HG02885 (cell line): ENCODE results near the gene HOXD13.

Source experiments
- ATAC-seq: cut with Tn5 transposase; IDR thresholded peaks from one replicate; pipeline ENCODE4 v1.9.1; 2021; ENCODE audit warnings: mild to moderate bottlenecking; ENCODE audit not compliant: unreplicated experiment, poor library complexity

Gene HOXD13

DNA sequence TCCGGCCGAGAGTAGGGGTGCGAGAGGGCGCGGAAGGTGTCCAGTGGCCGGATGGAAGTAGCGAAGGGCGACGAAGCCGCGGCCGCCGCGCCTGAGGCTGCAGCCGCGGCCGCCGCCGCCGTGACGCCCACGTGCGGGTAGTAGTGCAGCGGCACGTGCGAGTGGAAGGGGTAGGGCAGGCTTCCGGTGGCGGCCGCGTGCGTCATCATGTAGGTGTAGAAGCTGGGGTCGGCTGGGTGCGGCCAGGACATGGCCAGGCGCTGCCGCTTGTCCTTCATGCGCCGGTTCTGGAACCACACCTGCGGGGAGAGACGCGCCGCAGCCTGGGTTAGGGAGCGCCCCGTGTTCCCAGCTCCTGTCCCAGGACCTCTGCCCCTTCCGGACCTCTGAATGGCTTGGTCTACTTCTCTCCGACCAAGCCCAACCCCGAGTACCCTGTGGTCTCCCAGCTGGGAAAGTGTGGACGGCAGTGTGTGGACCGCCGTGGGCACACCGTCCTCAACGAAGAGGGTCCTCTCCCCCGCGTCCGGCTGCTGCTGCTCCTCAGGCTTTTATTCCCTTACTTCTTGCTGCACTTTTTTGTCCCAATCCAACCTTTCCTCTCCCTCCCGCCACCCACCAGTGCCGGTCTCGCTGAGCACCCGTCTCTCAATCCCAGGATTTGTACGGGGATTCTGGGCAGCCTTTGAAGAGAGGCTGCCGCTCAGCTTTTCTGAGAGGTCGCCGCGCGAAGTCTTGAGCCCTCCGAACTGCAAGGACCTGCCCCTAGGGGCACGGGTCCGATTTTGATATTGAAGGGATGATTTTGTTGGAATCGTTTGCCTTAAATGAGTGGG is 11.8 kb upstream of the HOXD13 start:
- ATAC-seq = no peak

DNA sequence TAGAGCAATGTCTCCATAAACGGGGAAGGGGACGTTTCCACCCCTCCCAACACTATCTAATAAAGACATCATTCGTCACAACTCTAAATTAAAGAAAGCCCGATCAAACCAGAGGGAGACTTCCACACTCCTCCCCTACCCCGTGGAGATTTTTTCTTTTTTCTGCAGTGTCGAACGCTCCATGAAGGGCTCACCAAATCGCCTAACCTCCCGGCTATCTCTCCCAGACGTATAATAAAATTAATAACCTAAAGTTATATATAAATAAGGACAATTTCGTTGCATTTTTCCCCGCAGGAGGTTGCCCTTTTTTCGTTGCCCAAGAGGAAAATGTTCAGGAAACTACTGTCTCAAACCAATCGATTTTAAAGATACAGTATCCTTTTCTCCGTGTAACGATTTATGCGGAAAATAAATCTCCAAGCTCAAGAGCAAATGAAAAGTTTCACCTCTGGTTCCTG is 11.1 kb upstream of the HOXD13 start:
- ATAC-seq = no peak

DNA sequence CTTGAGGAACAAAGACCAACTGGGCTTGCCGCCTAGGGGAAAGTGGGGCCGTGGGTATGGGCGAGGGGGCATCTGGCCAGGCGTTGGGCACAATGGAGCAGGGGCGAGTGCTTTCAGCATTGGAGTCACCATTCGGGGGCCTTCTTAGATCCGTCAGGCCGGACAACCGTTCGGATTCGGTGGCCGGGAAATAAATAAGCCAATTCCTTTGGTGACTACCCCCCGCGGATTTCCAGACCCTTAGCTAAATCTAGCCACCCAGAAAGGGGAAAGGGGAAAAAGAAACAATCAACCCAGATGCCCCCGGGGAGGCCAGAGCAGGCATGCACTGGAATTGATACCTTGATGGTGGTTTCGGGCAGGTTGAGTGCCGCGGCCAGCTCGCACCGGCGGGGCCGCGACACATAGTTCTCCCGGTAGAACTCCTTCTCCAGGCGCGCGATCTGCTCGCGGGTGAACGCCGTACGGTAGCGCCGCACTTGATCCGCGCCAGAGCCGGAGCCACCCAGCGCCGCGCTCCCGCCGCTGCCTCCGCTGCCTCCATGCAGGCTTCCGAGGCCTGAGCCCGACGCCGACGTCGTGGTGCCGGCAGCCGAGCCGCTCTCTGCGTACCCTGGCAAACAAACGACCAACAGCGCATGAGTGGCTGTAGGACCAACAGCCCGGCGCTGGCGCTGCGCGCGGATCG is 10.5 kb upstream of the HOXD13 start:
- ATAC-seq = no peak

DNA sequence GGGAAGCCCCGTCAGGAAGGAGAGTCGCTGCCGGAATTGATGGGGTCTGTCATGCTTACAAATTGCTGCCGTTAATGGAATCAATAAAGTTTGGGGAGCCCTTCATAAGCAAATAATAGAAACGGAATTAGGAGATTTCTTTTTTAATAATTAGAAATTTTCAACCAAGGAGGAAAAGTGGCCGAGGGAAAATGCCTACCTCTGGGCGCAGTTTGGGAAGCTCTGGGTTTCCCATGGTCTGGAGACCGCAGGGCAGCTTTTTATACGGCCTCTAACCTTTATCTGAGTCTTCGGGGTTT is 10.0 kb upstream of the HOXD13 start:
- ATAC-seq = no peak

DNA sequence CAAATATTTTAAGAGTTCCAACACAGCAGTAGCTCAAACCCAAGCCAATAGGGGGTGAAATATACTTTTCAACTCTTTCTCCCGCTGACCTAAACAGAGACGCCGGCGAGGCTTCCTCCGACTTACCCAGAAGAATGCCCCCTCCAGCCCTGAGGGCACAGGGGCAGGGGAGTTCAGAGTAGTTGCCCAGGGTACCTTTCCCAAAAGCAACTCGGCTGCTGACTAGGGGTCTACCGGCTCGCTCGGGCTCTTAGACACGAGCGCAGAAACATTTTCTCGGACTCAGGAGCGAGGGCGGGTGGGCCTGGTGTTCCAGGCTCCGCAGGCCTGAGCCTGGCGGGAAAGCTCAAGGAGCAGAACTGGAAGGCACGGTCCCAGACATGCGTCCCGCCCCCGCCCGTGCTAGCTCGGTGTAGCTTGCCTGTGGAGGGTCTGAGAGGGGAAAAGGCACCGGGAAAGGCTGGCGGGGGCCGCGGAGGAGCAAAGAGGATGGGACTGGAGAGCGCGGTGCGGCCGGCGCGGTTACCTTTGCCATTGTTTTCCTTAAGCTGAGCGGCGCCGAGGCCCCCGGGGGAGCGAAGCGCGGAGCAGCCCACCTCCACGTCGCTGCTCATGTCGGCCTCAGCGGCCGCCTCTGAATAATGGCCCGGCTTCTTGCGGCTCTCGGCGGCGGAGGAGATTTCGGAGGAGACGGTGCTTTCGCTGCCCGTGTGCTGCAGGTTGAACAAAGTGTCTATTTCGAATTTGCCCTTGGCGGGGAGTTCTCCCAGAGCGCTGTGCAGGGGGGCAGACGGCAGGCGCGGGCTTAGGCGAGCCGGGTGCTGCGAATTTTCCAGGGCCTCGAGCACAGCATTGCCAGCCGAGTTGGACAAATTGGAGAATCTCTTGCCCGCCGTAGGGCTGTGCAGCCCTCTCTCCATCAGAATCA is 9.4 kb upstream of the HOXD13 start:
- no peak for ATAC-seq

DNA sequence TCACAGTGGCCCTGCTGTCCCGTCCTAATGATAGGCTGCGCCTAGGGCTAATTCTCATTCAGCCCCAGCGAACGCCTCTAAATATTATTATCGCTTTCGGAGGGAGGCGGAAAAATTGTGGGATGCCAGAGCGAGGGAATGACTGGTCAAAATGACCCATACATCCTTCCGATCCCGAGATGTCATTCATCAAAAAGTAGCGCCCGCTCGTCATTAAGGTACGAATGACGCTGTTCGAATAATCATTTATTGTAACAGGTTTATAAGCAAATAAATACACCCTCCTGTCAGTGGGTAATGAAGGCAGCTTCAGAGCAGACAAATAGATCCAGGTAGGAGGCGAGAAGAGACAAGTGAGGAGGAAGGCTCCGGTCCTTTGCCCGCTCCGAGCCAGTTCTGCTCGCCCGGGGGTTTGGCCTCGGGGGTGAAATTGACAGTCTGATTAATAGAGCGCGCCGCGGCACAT is 8.7 kb upstream of the HOXD13 start, which contains the start of gene EVX2:
EVX2 (minus strand) TSS at position 167 of the 466 bp plus-strand sequence. CDS start 186 bp downstream, outside the sequence.
- ATAC-seq = no peak

DNA sequence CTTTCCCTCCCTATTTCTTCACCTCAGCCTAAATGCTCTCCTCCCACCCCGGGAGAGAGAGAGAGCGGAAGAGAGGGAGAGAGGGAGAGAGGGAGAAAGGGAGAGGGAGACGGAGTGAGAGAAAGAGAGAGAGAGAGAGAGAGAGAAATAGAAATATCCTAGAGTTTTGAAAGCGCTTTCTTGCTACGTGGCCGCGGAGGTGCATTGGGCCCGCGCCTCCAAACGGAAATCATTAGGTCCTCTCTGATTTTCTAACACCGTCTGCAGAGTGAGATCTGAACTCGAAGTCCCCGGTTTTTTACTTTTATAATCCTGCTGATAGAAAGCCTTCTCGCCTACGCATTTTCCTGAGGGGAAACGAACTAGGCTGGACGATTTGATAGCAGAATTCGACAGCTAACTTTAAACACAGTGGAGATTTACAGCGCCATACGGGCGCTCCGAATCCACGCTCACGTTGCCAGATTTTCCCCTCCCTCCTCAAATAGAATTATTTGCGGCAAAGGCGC is 7.9 kb upstream of the HOXD13 start:
- no peak for ATAC-seq

DNA sequence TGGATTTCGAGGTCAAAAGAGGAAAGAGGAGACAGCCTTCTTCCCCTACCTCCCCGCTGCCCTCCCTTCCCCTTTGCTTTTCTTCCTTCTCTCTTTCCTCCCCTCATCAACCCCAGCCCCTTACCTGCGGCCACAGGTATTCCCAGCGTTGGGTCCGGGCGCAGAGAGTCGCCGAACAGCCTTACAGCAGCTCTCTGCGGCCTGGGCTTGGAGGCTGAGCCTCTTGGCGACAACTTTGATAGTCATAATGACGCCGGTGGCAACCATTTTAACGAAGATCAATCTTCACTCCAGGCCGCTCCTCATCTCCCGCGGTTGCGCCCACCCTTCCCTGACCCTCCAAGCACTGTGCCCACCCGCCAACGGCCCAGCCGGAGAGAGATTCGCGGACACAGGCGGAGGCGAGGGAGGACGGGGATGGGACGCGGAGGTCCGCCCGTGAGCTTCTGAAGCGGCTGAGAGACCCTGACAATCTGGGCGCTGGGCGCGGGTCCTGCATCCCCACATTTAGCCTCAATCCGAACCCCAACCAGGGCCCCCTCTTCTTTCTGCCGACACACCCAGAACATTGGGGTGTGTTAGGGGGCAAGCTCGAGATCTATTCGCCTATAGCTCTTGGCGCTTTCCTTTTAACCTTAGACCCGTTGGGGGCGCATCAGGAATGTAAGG is 7.3 kb upstream of the HOXD13 start:
- ATAC-seq = no peak

DNA sequence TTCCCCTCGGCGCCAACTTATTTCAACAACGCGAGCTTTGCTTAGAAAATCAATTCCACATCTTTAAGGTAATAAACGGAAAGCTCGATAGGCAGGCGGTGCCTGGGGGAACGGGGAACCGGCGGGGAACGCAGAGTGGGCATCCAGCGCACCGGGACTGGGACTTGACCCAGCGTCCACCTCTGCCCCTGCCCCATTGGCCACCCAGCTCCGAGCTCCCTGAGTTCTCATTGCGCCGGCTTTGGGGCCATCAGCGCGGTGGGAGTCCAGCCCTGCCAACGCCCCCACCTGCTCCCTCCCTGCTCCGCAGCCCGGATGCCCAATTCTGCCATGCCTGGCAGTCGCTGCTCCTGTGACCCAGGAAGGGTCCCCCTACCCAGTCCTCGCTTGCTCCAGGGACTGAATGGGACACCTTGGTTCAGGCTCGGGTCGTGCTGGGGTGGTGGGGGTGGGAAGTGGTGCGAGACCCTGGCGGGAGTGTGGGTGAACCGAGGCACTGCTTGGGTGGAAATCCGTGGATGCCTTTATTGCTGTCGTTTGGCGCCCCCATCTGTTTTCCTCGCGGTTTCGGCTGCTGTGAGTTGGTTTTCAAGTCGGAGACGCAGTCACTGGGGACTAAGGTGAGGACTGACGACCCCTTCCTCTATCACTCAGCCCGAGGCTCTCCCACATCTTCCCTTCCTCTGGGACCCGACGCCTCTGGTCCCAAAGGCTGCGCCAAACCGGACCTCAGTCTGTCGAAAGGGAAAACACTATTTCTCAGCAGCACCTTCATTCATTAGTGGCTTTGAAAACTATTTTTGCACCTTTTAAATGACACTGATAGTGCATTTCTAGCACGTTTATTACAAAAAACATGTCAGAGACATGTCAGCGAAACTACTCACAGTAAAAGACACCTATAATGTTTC is 6.4 kb upstream of the HOXD13 start:
- no peak for ATAC-seq

DNA sequence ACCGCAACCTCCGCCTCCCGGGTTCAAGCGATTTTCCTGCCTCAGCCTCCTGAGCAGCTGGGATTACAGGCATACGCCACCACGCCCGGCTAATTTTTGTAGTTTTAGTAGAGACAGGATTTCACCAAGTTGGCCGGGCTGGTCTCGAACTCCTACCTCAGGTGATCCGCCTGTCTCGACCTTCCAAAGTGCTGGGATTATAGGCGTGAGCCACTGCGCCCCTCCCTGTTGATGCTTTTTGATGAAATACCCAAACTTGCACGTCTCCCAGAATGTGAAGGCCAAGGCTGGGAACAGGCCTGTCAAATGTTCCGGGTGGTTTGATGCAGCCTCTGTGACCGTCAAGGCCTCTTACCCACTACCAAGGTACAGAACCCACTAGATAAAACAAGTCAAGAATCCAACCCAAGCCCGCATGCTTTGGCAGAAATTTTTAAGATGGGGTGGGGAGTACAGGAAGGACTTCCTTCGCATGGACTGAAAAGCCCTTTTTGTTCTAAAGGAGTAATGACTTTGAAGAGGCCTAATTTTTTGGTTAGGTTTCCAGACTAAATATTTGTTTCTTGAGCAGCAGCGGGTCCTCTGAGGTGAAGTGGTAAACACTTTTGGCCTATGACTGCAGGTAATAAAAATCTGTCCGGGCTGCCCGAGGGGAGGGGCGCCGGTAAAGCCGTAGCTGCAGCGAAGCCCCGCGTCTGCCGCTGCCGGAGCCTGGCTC is 5.0 kb upstream of the HOXD13 start:
- ATAC-seq = no peak

DNA sequence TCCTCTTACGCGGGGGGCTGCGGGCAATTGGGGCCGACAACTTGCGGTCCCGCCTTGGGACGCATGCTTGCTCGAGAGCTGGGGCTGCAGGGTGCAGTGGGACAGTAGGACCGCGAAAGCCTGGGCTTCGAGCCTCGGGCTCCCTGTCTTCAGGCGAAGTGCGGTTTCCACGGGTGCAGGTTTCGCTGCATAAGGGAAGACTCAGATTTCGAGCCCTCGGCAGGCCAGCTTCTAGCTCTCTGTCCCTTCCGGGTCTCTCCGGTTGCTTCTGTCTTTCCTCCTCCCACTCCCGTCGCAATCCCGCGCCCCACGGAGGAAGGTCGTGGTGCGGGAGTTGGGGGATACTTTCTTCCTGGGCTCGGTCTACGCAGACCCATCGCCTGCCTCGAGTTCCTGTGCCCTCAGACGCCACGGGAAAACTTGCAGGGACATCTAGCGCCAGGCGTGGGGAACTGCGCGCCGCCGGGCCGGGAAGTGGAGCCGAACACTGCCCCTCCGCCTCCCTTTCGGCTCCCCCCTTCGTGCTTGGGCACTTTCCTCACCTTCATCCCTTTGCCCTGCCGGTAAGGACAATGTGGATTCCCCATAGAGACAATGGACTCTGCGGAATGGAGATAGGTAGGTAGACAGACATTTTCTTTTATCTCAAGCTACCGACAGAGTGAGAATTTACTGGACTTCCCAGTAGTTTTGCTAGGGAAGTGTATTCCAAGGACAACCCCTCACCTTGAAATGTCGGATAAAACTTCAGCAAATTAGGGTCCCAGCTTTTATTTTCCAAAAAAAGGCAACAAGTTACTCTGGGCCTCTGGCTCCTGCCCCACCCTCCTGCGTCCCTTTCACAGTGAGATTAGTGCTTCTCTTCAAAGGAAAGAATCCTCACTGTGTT is 4.2 kb upstream of the HOXD13 start:
- ATAC-seq = peak; percentile 48

DNA sequence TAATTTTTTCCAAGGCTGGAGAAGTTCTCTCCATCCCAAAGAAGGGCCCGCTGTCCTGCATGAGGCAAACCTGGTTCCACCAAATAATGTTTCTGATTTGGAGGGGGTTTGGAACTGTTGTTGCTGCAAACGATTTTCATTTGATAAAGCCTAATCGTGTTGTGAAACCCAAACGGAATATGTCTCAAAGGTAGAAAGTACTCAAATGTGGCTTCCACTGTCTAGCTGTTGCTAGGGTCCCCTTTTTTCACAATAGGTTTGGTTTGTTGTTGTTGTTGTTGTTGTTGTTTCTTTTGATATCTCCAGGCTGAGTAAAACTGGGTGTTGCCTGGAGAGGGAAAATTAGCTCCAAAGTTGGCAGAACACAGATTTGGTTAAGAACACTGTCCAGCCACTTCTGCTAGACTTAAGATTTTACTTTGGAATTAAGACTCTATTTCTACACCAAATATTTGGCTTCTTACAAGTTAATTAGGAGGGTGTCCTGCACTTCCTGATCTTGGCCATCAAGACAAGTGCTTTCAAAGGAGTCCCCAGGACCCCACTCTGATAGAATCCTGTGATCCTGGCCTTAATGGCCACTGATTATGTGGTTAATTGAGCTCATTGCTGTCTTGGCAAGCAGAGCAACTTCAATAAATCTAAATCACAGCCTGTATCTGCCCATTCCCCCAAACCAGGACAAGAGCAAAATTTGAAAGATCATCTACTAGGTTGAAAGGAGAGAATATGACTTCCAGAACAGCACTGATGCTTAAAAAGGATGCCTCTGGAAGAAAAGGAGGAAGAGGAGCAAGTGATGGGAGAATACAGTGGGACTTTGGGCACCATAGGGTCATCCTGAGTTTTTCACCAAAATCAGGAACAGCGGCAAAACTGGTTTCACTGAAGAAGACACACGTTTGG is 3.3 kb upstream of the HOXD13 start:
- no peak for ATAC-seq

DNA sequence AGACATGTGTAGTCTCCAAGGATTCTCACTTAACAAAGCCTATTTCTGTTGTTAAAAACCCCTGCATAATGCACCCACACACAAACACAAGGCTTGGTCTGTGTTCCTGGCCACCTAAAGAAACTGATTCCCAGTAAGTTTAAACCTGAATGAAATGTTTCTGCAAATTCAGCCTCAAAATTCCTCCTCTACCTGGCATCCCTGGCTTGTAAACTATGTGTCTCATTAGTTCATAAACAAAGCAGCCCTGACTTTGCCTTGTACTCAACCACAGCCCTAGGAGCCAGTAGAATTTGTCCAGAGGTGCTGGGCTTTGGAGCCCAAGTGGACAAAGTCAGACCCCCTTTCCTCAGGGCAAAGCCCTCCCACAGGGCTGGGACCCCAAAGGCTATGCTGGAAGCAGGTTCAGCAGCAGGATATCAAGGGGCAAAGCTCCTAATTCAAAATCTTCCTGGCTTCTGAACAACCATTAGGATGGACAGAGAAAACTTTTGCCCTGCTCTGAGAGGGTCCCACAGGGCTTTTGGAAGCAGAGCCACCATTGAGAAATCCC is 2.6 kb upstream of the HOXD13 start:
- no peak for ATAC-seq

DNA sequence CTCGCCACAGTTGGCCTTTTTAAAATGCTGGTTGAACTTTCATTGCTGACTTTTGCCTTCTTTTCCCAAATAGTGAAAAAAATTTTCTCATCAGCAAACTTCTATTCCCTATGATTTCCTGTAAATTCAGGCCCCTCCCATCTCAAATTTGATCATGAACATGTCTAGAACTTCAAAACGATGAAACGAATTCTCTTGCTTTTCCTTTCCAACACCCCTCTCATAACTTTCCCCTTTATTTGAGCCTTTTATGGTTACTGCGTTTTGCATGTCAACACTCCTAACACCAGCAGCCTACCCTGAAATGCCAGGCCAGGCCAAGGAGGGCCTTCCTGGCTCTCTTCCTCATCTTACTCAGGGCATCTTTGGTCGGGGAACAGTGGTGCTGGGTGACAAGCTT is 1.7 kb upstream of the HOXD13 start:
- no peak for ATAC-seq

DNA sequence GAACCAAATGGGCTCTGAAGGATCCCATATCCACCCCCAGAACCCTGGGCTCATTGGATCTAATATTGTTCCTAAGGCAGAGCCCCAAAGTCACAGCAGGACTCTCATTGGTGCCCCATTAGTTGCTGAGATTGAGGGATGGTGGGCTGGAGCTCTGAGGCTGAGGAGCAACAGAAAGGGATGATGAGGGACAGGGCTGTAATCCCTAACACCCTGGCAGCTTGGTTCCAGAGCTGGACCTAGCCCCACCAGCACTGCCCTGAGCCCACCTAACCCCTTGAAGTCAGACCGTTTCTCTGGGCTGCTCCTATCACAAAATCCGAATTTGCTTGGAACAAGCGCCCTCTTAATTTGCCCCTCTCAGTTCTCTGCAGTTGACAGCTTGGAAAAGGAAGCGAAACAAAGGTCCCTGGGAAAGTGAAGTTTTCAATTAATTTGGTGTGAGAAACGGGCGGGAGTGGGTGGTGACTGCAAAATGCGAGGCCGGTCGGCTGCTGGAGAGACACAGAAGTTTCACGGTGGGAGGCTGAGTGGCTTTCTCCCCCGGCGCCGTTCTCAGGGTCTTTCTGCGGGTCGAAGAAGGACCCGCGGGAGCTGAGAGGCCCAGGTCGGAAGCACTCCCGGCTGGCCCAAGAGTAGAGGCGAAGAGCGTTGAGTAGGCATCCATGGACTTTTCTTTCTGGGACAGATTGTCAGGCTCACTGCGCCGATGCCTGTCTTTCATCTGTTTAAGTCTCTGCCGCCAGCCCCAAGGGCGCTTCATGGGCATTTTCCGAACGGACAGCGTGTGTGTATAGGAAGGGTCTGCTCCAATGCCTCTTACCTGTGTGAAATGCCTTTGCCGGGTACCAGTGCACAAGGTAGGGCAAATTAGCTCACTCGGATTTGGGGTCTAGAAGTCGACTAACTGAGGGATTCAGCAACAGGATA is 927 bp upstream of the HOXD13 start:
- ATAC-seq = no peak
